Smooth muscle cell (in vitro differentiated cells): ENCODE data around the gene DIS3L2. TPM values are rescaled to one million over a fixed set of nuclear protein-coding genes. Genes with fewer than 3 reads are reported as not detected.
"Not testable (repeated sequence)": the region's sequence is repeated elsewhere in the genome, so short reads cannot be mapped to it uniquely, and the experiment has no call there.

Experiments
- DNase-seq: peaks from one replicate; lab custom pipeline; 2025; ENCODE audit not compliant: unreplicated experiment; lab: John Stamatoyannopoulos, UW
- H2AFZ ChIP-seq: fragments of 200-600 bp; sonication (generic); 2 replicates; pipeline ENCODE4 v1.6.0; 2016; ENCODE audit warnings: antibody characterized with exemption, low read depth, mild to moderate bottlenecking
- H3F3A ChIP-seq: fragments of 200-600 bp; sonication (generic); 2 replicates; pipeline ENCODE4 v1.6.0; 2017; ENCODE audit warnings: antibody characterized with exemption, low read depth
- H3K27ac ChIP-seq: fragments of 200-600 bp; sonication (generic); 2 replicates; pipeline ENCODE4 v1.5.1; 2016; ENCODE audit warnings: low read depth, mild to moderate bottlenecking
- H3K27me3 ChIP-seq: fragments of 200-600 bp; sonication (generic); 2 replicates; pipeline ENCODE4 v1.6.1; 2016; ENCODE audit warnings: low read depth, mild to moderate bottlenecking
- H3K36me3 ChIP-seq: fragments of 200-600 bp; sonication (generic); 2 replicates; pipeline ENCODE4 v1.5.1; 2016; ENCODE audit warnings: low read depth
- H3K4me1 ChIP-seq: fragments of 200-600 bp; sonication (generic); 2 replicates; pipeline ENCODE4 v1.5.1; 2016; ENCODE audit warnings: low read depth
- H3K4me2 ChIP-seq: fragments of 200-600 bp; sonication (generic); 2 replicates; pipeline ENCODE4 v1.6.0; 2016; ENCODE audit warnings: mild to moderate bottlenecking
- H3K4me3 ChIP-seq: fragments of 200-600 bp; sonication (generic); 2 replicates; pipeline ENCODE4 v1.5.1; 2016; ENCODE audit warnings: mild to moderate bottlenecking
- H3K79me2 ChIP-seq: fragments of 200-600 bp; sonication (generic); 2 replicates; pipeline ENCODE4 v1.6.0; 2016; ENCODE audit warnings: low read depth, mild to moderate bottlenecking
- H3K9ac ChIP-seq: fragments of 200-600 bp; sonication (generic); 2 replicates; pipeline ENCODE4 v1.6.0; 2016; ENCODE audit warnings: low read depth
- H3K9me3 ChIP-seq: fragments of 200-600 bp; sonication (generic); replicated peaks from 2 replicates; pipeline ENCODE4 v1.5.1; 2016; ENCODE audit warnings: low read depth
- H4K20me1 ChIP-seq: fragments of 200-600 bp; sonication (generic); 2 replicates; pipeline ENCODE4 v1.6.0; 2016; ENCODE audit warnings: low read depth
- WGBS: methylation state at CpG from one replicate; pipeline ENCODE4 v1.1.7; 2016; ENCODE audit warnings: low lambda C conversion rate; 5-methylcytosine and 5-hydroxymethylcytosine counted together
- polyA plus RNA-seq: library from polyadenylated mRNA; unstranded; fragments of >200 nt; fragmentation: Nextera tagmentation; extraction: Ambion mirVana; gene quantifications from 2 replicates; pipeline ENCODE4 v1.2.1, GENCODE V29; 2016
- total RNA-seq: library from RNA; depleted of rRNA; stranded (reverse); fragments of >200 nt; gene quantifications from 2 replicates; pipeline ENCODE4 v1.2.3, GENCODE V29; 2014
- TF ChIP-seq, protein P1 (sequence below): fragments of 200-600 bp; sonication (generic); IDR thresholded peaks from 2 replicates; pipeline ENCODE4 v1.5.1; 2017; ENCODE audit warnings: borderline replicate concordance, mild to moderate bottlenecking, antibody characterized with exemption; ENCODE audit not compliant: insufficient read depth, poor library complexity, severe bottlenecking

The DIS3L2 gene
- total and polyA plus RNA-seq, 2 experiments from 2014 or later, result 11.4 to 25.2 TPM

DNA sequence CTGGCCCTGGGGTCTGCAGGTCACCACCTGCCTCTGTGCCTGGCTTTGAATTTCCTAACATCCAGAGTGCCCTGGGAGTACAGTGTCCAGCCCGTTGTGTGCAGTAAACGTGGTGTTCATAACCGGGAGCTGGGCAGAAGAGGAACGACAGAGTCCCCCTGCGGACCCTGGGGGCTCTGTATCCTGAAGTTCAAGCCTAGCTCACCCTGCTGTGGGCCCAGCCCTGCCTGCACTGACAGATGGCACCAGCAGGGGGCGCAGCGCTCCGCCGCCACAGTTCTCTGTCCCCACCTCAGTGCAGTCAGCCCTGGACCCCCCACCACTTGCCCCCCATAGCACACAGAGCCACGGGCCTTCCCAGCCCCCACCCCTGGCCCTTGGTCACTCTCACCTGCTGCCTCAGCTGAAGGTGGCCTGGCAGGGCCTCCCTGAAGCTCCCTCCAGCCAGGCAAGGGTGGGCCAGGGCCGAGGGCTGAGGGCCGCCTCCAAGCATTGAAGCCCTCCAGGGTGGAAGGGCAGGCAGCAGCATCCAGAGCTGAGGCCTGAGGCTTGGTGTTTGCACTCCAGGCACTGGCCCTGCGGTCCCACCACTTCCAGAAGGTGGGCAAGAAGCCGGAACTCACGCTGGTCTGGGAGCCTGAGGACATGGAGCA lies 373.8 kb downstream of the DIS3L2 start:
- not testable (repeated sequence) for H3K4me1 ChIP-seq, H3K79me2 ChIP-seq, DNase-seq, H3K27ac ChIP-seq, H2AFZ ChIP-seq, H3K4me2 ChIP-seq, H3K4me3 ChIP-seq, H3F3A ChIP-seq, H3K9ac ChIP-seq, H4K20me1 ChIP-seq, H3K36me3 ChIP-seq, H3K9me3 ChIP-seq, H3K27me3 ChIP-seq
- 66% methylated on average over 11 of the region's 15 CpGs for WGBS
- TF ChIP-seq, protein P1, sequence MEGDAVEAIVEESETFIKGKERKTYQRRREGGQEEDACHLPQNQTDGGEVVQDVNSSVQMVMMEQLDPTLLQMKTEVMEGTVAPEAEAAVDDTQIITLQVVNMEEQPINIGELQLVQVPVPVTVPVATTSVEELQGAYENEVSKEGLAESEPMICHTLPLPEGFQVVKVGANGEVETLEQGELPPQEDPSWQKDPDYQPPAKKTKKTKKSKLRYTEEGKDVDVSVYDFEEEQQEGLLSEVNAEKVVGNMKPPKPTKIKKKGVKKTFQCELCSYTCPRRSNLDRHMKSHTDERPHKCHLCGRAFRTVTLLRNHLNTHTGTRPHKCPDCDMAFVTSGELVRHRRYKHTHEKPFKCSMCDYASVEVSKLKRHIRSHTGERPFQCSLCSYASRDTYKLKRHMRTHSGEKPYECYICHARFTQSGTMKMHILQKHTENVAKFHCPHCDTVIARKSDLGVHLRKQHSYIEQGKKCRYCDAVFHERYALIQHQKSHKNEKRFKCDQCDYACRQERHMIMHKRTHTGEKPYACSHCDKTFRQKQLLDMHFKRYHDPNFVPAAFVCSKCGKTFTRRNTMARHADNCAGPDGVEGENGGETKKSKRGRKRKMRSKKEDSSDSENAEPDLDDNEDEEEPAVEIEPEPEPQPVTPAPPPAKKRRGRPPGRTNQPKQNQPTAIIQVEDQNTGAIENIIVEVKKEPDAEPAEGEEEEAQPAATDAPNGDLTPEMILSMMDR, result peak; percentile 64

DNA sequence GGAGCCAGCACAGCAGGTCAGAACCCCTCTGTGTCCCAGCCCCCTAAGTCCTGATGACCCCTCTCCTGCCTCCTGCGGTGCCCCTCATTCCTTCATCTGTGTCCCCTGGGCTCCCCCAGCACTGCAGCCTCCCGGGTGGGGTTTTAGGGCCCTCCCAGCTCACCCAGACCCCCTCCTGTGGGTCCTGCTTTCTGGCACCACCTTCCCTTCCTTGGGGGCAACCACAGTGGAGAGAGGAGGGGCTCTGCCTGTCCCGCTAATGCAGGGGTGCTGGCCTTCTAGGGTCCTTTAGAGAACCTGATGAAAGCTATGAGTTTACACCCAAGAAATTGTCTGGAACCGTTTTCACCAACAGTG lies 374.3 kb downstream of the DIS3L2 start:
- WGBS, result 91% methylated on average over 4 of the region's 4 CpGs
- no peak overlapping the region for H3K4me3 ChIP-seq
- H4K20me1 ChIP-seq, result no peaks in the 10 kb centered on the region
- H3K4me1 ChIP-seq, result no peaks in the 10 kb centered on the region
- no peaks in the 10 kb centered on the region for H3K9me3 ChIP-seq
- no peak overlapping the region for H2AFZ ChIP-seq
- no peak overlapping the region for H3K4me2 ChIP-seq
- no peaks in the 10 kb centered on the region for H3K36me3 ChIP-seq
- DNase-seq, result no peak
- H3K79me2 ChIP-seq, result no peaks in the 10 kb centered on the region
- no peaks in the 10 kb centered on the region for H3K27me3 ChIP-seq
- no peaks in the 10 kb centered on the region for H3F3A ChIP-seq
- H3K27ac ChIP-seq, result no peak overlapping the region
- no peak overlapping the region for H3K9ac ChIP-seq
- TF ChIP-seq, protein P1, result no peak

DNA sequence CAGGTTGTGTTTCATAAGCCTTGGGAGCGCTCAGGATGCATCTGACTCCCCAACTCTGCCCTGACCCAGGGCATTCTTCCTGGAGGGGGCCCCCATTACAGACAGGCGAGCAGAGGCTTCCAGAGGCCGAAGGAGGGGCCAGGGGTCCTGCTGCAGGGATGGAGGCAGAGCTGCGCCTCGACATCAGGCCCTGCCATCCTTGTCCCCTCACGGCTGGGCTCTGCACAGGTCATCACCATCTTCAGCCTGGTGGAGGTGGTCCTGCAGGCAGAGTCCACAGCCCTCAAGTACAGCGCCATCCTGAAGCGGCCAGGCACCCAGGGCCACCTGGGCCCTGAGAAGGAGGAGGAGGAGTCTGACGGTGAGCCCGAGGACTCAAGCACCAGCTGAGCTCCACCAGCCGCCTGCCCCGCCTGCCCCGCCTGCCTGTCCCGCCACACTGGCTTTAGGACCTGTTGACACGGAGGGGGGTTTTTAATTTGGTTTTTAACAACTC lies 374.8 kb downstream of the DIS3L2 start:
- H3K9me3 ChIP-seq, result no peaks in the 10 kb centered on the region
- 96% methylated on average over 15 of the region's 15 CpGs for WGBS
- no peak for DNase-seq
- H3K79me2 ChIP-seq, result no peaks in the 10 kb centered on the region
- no peaks in the 10 kb centered on the region for H3K4me1 ChIP-seq
- H3K27ac ChIP-seq, result no peak overlapping the region
- H2AFZ ChIP-seq, result no peak overlapping the region
- H3F3A ChIP-seq, result no peaks in the 10 kb centered on the region
- H4K20me1 ChIP-seq, result no peaks in the 10 kb centered on the region
- no peak overlapping the region for H3K9ac ChIP-seq
- TF ChIP-seq, protein P1, result no peak
- H3K36me3 ChIP-seq, result no peaks in the 10 kb centered on the region
- no peak overlapping the region for H3K4me2 ChIP-seq
- no peaks in the 10 kb centered on the region for H3K27me3 ChIP-seq
- H3K4me3 ChIP-seq, result no peak overlapping the region

DNA sequence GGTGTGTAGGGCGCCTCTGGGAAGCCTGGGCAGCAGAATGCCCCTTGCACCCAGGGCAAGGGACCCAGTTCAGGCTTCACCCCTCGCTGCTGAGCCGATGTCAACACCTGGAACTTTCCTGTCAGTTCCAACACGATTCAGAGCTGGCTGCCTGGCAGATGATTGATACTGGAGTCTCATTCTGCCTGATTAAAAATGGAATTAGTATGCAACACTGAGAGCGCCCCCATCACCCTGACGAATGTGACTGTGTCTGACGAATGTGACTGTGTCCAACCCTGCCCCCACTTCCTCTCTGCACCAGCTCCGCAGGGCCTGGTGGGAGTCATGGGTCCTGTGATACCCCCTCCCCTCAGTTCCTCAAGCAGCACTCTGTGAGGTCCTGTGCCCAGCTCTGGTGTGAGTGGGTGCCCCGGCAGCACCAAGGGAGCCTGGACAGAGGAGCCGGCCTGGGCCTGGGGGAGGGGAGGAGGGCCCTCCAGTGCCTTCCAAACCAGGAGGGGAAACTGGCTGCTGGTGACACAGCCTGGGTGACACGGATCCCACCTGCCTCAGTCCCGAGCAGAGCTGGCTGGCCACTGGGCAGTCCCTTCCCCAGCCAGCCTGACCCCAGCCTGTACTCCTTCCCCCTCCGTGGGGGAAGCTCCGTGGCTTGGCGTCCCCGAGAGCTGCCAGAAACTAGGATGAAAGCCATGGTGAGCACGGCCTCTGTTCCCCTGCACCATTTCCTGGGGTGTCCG lies 375.6 kb downstream of the DIS3L2 start:
- no peak overlapping the region for H3K27ac ChIP-seq
- H3K36me3 ChIP-seq, result no peaks in the 10 kb centered on the region
- H3F3A ChIP-seq, result no peaks in the 10 kb centered on the region
- no peak for DNase-seq
- TF ChIP-seq, protein P1, result no peak
- WGBS, result 89% methylated on average over 17 of the region's 18 CpGs
- H3K27me3 ChIP-seq, result no peaks in the 10 kb centered on the region
- no peak overlapping the region for H3K4me3 ChIP-seq
- no peaks in the 10 kb centered on the region for H3K79me2 ChIP-seq
- H4K20me1 ChIP-seq, result no peaks in the 10 kb centered on the region
- H2AFZ ChIP-seq, result no peak overlapping the region
- H3K9me3 ChIP-seq, result no peaks in the 10 kb centered on the region
- H3K4me2 ChIP-seq, result no peak overlapping the region
- no peaks in the 10 kb centered on the region for H3K4me1 ChIP-seq
- H3K9ac ChIP-seq, result no peak overlapping the region

DNA sequence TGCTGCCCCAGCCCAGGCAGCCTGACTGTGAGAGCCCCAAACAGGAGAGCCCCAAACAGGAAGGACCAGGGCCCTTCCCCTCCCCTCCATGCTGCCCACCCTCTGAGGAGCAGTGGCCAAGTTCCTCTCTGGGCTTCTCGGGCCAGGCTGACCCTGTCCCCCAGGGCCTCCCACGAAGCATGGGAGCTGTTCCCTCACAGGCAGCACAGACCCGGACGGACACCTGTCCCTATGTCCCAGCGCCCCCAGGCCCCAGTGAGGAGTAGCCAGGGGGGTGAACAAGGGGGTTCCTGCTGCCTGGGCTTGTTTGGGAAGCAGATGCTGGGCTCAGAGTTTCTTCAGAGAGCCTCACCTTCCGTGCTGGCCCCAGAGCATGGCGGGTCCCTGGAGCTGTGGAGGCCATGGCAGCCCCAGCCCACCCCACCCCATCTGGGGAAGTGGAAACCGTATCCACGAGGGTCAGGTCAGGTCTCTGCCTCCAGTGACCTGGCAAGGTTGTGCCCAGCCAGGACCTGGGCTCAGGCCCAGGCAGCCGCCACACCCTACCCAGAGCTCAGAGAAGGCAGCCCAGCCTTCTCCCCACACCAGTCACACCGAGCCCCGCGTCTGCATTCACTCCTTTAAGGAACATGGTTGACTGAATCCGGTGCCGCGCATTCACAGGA lies 376.7 kb downstream of the DIS3L2 start:
- H3K36me3 ChIP-seq, H4K20me1 ChIP-seq, DNase-seq, H3K4me1 ChIP-seq, H3K9ac ChIP-seq, H3K27ac ChIP-seq, H3K79me2 ChIP-seq, H3K27me3 ChIP-seq, H3K4me3 ChIP-seq, H3F3A ChIP-seq, H3K9me3 ChIP-seq, H3K4me2 ChIP-seq, H2AFZ ChIP-seq: not testable (repeated sequence)
- 95% methylated on average over 10 of the region's 16 CpGs for WGBS
